Omental fat pad (tissue), 4 donors: ENCODE measurements around the gene KCNE3. TPM values are rescaled to one million over a fixed set of nuclear protein-coding genes. Genes with fewer than 3 reads are reported as not detected.

Experiments
- ATAC-seq: fragments of 150-250 bp; one replicate; pipeline ENCODE4 v1.9.1; 2016; ENCODE audit warnings: mild to moderate bottlenecking, moderate library complexity; ENCODE audit not compliant: low FRiP score
- DNase-seq: peaks from one replicate; pipeline ENCODE4 v3.0.0-alpha.2; 2019; ENCODE audit warnings: low spot score
- CTCF ChIP-seq, 3 donors: fragments of 450-650 bp; IDR thresholded peaks; one replicate each; pipeline ENCODE4 v1.5.1; 2016 to 2017; ENCODE audit warnings: antibody characterized with exemption in 3 of 3, mild to moderate bottlenecking in 3 of 3, moderate library complexity in 2 of 3
- total RNA-seq, 4 donors: library from RNA; depleted of rRNA; stranded (reverse); fragments of >200 nt; gene quantifications; one replicate each; pipeline ENCODE4 v1.1.0, GENCODE V29; 2016

KCNE3 gene
- total RNA-seq, 4 donors from 2014 or later: 8.9 to 18.1 (median 11.0) TPM

DNA sequence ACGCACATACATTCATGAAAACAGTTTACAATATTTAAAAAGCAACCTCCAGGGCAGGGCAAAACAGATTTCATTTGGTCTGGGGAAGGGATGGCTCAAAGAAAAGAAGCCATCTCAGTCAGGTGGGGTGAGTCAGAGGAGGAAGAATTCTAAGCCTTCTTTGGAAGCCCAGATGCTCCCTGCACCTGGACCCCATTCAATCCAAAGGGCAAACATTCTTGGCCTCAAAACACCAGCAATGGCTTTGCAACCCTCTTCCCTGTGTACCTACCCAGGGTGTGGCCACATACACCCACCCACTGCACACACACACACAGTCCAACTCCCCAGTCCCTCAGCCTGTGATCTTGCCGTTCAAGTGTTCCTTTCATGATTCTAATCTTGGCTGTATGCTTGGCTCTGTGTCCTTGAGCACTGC lies 2.0 kb downstream of the KCNE3 start:
- TF ChIP-seq CTCF (IDR thresholded peaks at IDR 0.05): no peak
- ATAC-seq (no peak), DNase-seq (no peak)

DNA sequence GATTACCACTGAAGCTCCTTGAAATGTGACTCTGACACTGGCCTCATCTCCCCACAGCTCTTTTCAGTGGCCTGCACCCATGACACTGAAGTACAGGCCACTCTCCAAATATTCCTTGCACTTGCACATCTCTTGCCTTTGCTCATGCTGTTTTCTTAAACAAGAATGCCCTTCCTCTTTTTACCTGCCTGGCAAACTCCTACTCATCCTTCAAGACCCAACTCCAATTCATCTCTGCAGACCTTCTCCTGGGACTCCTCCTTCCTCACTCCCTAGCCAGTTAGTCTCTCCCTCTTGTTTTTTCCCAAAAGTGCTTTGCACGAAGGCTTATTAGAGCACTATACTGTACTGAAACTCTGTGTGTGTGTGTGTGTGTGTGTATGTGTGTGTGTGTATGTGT lies 2.6 kb downstream of the KCNE3 start:
- TF ChIP-seq CTCF (IDR thresholded peaks at IDR 0.05): no peak
- ATAC-seq (no peak), DNase-seq (no peak)

- DNase-seq: no peak
- TF ChIP-seq CTCF (IDR thresholded peaks at IDR 0.05): no peak
- no peak for ATAC-seq
These were observed 4.1 kb downstream of the KCNE3 start for GRCh38 chr11:74463216-74463615.

DNA sequence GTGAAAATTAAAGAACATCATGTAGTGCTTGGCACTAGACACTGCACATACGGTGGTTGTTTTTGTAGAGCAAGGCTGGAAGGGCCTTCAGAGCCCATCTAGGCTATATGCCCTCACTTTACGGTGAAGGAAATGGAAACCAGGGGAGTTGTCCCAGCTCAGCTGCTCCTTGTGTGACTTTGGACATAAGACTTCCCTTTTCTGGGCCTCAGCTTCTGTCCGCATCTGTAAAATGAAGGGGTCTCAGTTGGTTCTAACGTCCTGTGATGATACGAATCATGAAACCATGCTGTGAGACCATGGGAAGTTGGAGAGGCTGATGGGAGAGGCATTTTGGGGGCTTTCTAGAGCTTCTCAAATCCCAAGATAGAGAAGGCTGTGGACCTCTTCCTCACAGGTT lies 4.7 kb downstream of the KCNE3 start:
- no peak for TF ChIP-seq CTCF (IDR thresholded peaks at IDR 0.05)
- ATAC-seq (no peak), DNase-seq (no peak)

- no peak for TF ChIP-seq CTCF (IDR thresholded peaks at IDR 0.05)
- DNase-seq: no peak
- peak; percentile 64 for ATAC-seq
These were observed 5.3 kb downstream of the KCNE3 start for GRCh38 chr11:74462009-74462408.

GRCh38 chr11:74460481-74461154 lies 6.7 kb downstream of the KCNE3 start:
- ATAC-seq: peak; percentile 21
- TF ChIP-seq CTCF (IDR thresholded peaks at IDR 0.05): no peak
- no peak for DNase-seq

- DNase-seq (no peak), ATAC-seq (no peak)
- TF ChIP-seq CTCF (IDR thresholded peaks at IDR 0.05): no peak
These were observed 7.3 kb downstream of the KCNE3 start for GRCh38 chr11:74460065-74460464.
